T-helper 17 cell (primary cell): Measurements from ENCODE around the gene GAPVD1. TPM values are rescaled to one million over a fixed set of nuclear protein-coding genes. Genes with fewer than 3 reads are reported as not detected.

Source experiments
- ATAC-seq: fragments of 150-1000 bp; cut with Tn5 transposase; 2 replicates; pipeline ENCODE4 v1.10.0; 2021; ENCODE audit warnings: mild to moderate bottlenecking, moderate library complexity
- DNase-seq, 3 donors: peaks; one replicate each; pipeline versions ENCODE4 v3.0.0 to v3.0.0-alpha.2; 2020 to 2021
- H3K9me3 ChIP-seq: one replicate; pipeline ENCODE4 v1.7.0; 2013; ENCODE audit warnings: low read length, mild to moderate bottlenecking; ENCODE audit not compliant: control insufficient read depth, poor library complexity, severe bottlenecking
- H3K27ac Mint-ChIP-seq: one replicate; pipeline ENCODE4 v1.8.0; 2022; ENCODE audit warnings: mild to moderate bottlenecking, moderate library complexity, mixed read lengths
- H3K27me3 Mint-ChIP-seq: one replicate; pipeline ENCODE4 v1.8.0; 2022; ENCODE audit warnings: mixed read lengths
- H3K36me3 Mint-ChIP-seq: one replicate; pipeline ENCODE4 v1.8.0; 2022; ENCODE audit warnings: low read depth, mixed read lengths
- H3K4me1 Mint-ChIP-seq: one replicate; pipeline ENCODE4 v1.8.0; 2022; ENCODE audit warnings: mild to moderate bottlenecking, mixed read lengths
- H3K4me3 Mint-ChIP-seq: one replicate; pipeline ENCODE4 v1.8.0; 2022; ENCODE audit warnings: mild to moderate bottlenecking, moderate library complexity, mixed read lengths
- total RNA-seq, 4 donors: library from RNA in 2 of 4; stranded (reverse) in 2 of 4; gene quantifications; one replicate each; pipeline ENCODE4 v1.2.3 and lab custom pipeline; 2022 to 2026

The GAPVD1 gene
- total RNA-seq, 2 donors from 2014 or later = 67.1 to 76.4 TPM

GRCh38 chr9:125338929-125339328 lies 77.3 kb downstream of the GAPVD1 start:
- Mint-ChIP-seq H3K4me1 (no peaks in the 10 kb centered on the region), H3K27me3 (no peaks in the 10 kb centered on the region), H3K36me3 (peaks cover 2% of the 10 kb centered on the region), H3K4me3 (no peak overlapping the region), H3K27ac (no peak overlapping the region)
- no peaks in the 10 kb centered on the region for H3K9me3 ChIP-seq
- no peak for DNase-seq
- no peak for ATAC-seq

- no peaks in the 10 kb centered on the region for H3K9me3 ChIP-seq
- Mint-ChIP-seq H3K36me3 (no peaks in the 10 kb centered on the region), H3K4me3 (no peak overlapping the region), H3K4me1 (no peaks in the 10 kb centered on the region), H3K27ac (no peak overlapping the region), H3K27me3 (no peaks in the 10 kb centered on the region)
- ATAC-seq (no peak), DNase-seq (no peak)
Observed at GRCh38 chr9:125341566-125341965, 79.9 kb downstream of the GAPVD1 start.

GRCh38 chr9:125343518-125344275 lies 82.1 kb downstream of the GAPVD1 start:
- H3K9me3 ChIP-seq = no peaks in the 10 kb centered on the region
- no peaks in the 10 kb centered on the region for H3K27me3 Mint-ChIP-seq
- peaks cover 4% of the 10 kb centered on the region for H3K36me3 Mint-ChIP-seq
- DNase-seq (no peak), ATAC-seq (no peak)
- H3K4me3 Mint-ChIP-seq = no peak overlapping the region
- no peak overlapping the region for H3K27ac Mint-ChIP-seq
- H3K4me1 Mint-ChIP-seq = no peaks in the 10 kb centered on the region

- no peak for ATAC-seq
- Mint-ChIP-seq H3K4me1 (no peaks in the 10 kb centered on the region), H3K27ac (no peak overlapping the region), H3K4me3 (no peak overlapping the region), H3K36me3 (peaks cover 6% of the 10 kb centered on the region), H3K27me3 (no peaks in the 10 kb centered on the region)
- H3K9me3 ChIP-seq = no peaks in the 10 kb centered on the region
- DNase-seq = no peak
Observed at GRCh38 chr9:125346080-125346732, 84.6 kb downstream of the GAPVD1 start.

- DNase-seq (no peak), ATAC-seq (no peak)
- H3K27ac Mint-ChIP-seq = no peak overlapping the region
- no peak overlapping the region for H3K4me3 Mint-ChIP-seq
- H3K27me3 Mint-ChIP-seq = no peaks in the 10 kb centered on the region
- H3K4me1 Mint-ChIP-seq = peaks cover 5% of the 10 kb centered on the region
- H3K36me3 Mint-ChIP-seq = peaks cover 10% of the 10 kb centered on the region
- no peaks in the 10 kb centered on the region for H3K9me3 ChIP-seq
Observed at GRCh38 chr9:125355601-125356000, 94.0 kb downstream of the GAPVD1 start.

GRCh38 chr9:125356032-125356431 lies 94.4 kb downstream of the GAPVD1 start:
- Mint-ChIP-seq H3K4me3 (no peak overlapping the region), H3K4me1 (peaks cover 5% of the 10 kb centered on the region), H3K27me3 (no peaks in the 10 kb centered on the region), H3K27ac (peak overlapping the region; percentile 3), H3K36me3 (peaks cover 10% of the 10 kb centered on the region)
- ATAC-seq = no peak
- H3K9me3 ChIP-seq = no peaks in the 10 kb centered on the region
- no peak for DNase-seq

- no peaks in the 10 kb centered on the region for H3K27me3 Mint-ChIP-seq
- H3K4me3 Mint-ChIP-seq = no peak overlapping the region
- no peak for ATAC-seq
- peaks cover 3% of the 10 kb centered on the region for H3K36me3 Mint-ChIP-seq
- peaks cover 2% of the 10 kb centered on the region for H3K4me1 Mint-ChIP-seq
- peak overlapping the region; percentile 34 for H3K27ac Mint-ChIP-seq
- H3K9me3 ChIP-seq = no peaks in the 10 kb centered on the region
- no peak for DNase-seq
Observed at GRCh38 chr9:125359011-125359410, 97.4 kb downstream of the GAPVD1 start.

GRCh38 chr9:125360601-125361000 lies 99.0 kb downstream of the GAPVD1 start:
- peaks cover 3% of the 10 kb centered on the region for H3K36me3 Mint-ChIP-seq
- H3K4me1 Mint-ChIP-seq = peaks cover 2% of the 10 kb centered on the region
- H3K9me3 ChIP-seq = no peaks in the 10 kb centered on the region
- H3K27ac Mint-ChIP-seq = no peak overlapping the region
- no peaks in the 10 kb centered on the region for H3K27me3 Mint-ChIP-seq
- H3K4me3 Mint-ChIP-seq = no peak overlapping the region
- ATAC-seq (no peak), DNase-seq (no peak)

- peaks cover 2% of the 10 kb centered on the region for H3K4me1 Mint-ChIP-seq
- H3K9me3 ChIP-seq = no peaks in the 10 kb centered on the region
- ATAC-seq = no peak
- no peak for DNase-seq
- H3K27me3 Mint-ChIP-seq = no peaks in the 10 kb centered on the region
- H3K4me3 Mint-ChIP-seq = no peak overlapping the region
- H3K36me3 Mint-ChIP-seq = peaks cover 3% of the 10 kb centered on the region
- H3K27ac Mint-ChIP-seq = peak overlapping the region; percentile 37
Observed at GRCh38 chr9:125361837-125362531, 100.4 kb downstream of the GAPVD1 start.

GRCh38 chr9:125366676-125367075 lies 105.0 kb downstream of the GAPVD1 start:
- Mint-ChIP-seq H3K27me3 (no peaks in the 10 kb centered on the region), H3K4me1 (no peaks in the 10 kb centered on the region), H3K4me3 (no peak overlapping the region), H3K27ac (no peak overlapping the region), H3K36me3 (no peaks in the 10 kb centered on the region)
- DNase-seq (no peak), ATAC-seq (no peak)
- no peaks in the 10 kb centered on the region for H3K9me3 ChIP-seq

GRCh38 chr9:125370786-125371185 lies 109.2 kb downstream of the GAPVD1 start:
- Mint-ChIP-seq H3K27ac (peak overlapping the region; percentile 16), H3K4me3 (no peak overlapping the region)
- no peak for ATAC-seq

GRCh38 chr9:125372441-125373226 lies 111.0 kb downstream of the GAPVD1 start:
- no peaks in the 10 kb centered on the region for H3K9me3 ChIP-seq
- Mint-ChIP-seq H3K4me1 (no peaks in the 10 kb centered on the region), H3K36me3 (no peaks in the 10 kb centered on the region), H3K27ac (peak overlapping the region; percentile 82), H3K27me3 (peaks cover 2% of the 10 kb centered on the region), H3K4me3 (no peak overlapping the region)
- ATAC-seq (no peak), DNase-seq (no peak)

More at GRCh38 chr9:125370786-125371185, 109.2 kb downstream of the GAPVD1 start:
- no peak for DNase-seq
- no peaks in the 10 kb centered on the region for H3K27me3 Mint-ChIP-seq
- no peaks in the 10 kb centered on the region for H3K4me1 Mint-ChIP-seq
- no peaks in the 10 kb centered on the region for H3K9me3 ChIP-seq
- no peaks in the 10 kb centered on the region for H3K36me3 Mint-ChIP-seq
